HCT116 (cell line): ENCODE results near the gene HYI.

Source experiments
- ATF3 ChIP-seq: IDR thresholded peaks from 2 replicates; pipeline ENCODE4 v1.6.1; 2012
- CBX3 ChIP-seq: IDR thresholded peaks from 2 replicates; pipeline ENCODE4 v1.6.1; 2012; ENCODE audit warnings: low read depth
- CEBPB ChIP-seq: IDR thresholded peaks from 2 replicates; pipeline ENCODE4 v1.6.1; 2012; ENCODE audit warnings: low read depth
- EZH2 ChIP-seq: fragments of 200-600 bp; sonication (generic); IDR thresholded peaks from 2 replicates; pipeline ENCODE4 v1.6.1; 2017; ENCODE audit warnings: antibody characterized with exemption, mixed run types
- POLR2A ChIP-seq: IDR thresholded peaks from 2 replicates; pipeline ENCODE4 v1.7.0; 2011; ENCODE audit warnings: borderline replicate concordance; ENCODE audit not compliant: insufficient read depth, insufficient read length; ENCODE audit errors: extremely low read depth
- POLR2AphosphoS5 ChIP-seq: IDR thresholded peaks from 2 replicates; pipeline ENCODE4 v1.6.1; 2011; ENCODE audit warnings: mild to moderate bottlenecking, low read depth, low read length, moderate library complexity
- SP1 ChIP-seq: IDR thresholded peaks from 2 replicates; pipeline ENCODE4 v1.6.1; 2012; ENCODE audit warnings: low read depth
- SRF ChIP-seq: IDR thresholded peaks from 2 replicates; pipeline ENCODE4 v1.6.1; 2012; ENCODE audit warnings: low read depth
- ZBTB33 ChIP-seq: IDR thresholded peaks from 2 replicates; pipeline ENCODE4 v1.6.1; 2011; ENCODE audit warnings: mild to moderate bottlenecking, low read length, moderate library complexity; ENCODE audit not compliant: insufficient replicate concordance; ENCODE audit errors: extremely low read depth
- TF ChIP-seq, protein P1 (sequence below), 3 experiments: fragments of 200-600 bp in 1 of 3; sonication (generic) in 1 of 3; IDR thresholded peaks in 2 of 3; conservative IDR thresholded peaks in 1 of 3; 2 replicates each; pipeline ENCODE4 v1.5.1; 2012 to 2017; ENCODE audit warnings: low read depth in 2 of 3, low read length in 2 of 3, antibody characterized with exemption in 1 of 3, borderline replicate concordance in 1 of 3, control low read depth in 1 of 3, mild to moderate bottlenecking in 1 of 3, mixed read lengths in 1 of 3, mixed run types in 1 of 3, moderate library complexity in 1 of 3; ENCODE audit not compliant: insufficient read depth in 1 of 3

DNA sequence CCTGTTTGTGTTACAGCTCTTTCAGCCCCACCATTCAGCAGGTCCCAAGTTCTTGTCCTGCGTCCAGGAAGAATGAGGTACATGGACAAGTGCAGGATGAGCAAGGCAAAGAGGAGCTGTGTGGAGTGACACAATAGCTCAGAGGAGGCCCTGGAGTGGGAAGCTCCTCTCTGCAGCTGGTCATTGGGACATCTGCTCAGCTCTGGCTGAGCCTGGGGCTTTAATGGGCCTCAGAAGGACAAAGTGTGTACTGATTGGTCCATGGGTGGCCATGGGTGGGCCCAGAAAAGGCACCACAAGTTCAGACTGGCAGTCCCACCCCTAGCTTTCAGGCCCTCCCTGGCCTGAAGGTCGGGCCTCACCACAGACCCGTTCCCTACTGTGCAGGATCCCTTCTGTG is 14.7 kb upstream of the HYI start:
- TF ChIP-seq POLR2AphosphoS5 (no peak), CBX3 (no peak), SP1 (no peak), ZBTB33 (no peak), ATF3 (no peak), SRF (no peak), POLR2A (no peak), EZH2 (no peak), CEBPB (no peak)
- TF ChIP-seq, protein P1, sequence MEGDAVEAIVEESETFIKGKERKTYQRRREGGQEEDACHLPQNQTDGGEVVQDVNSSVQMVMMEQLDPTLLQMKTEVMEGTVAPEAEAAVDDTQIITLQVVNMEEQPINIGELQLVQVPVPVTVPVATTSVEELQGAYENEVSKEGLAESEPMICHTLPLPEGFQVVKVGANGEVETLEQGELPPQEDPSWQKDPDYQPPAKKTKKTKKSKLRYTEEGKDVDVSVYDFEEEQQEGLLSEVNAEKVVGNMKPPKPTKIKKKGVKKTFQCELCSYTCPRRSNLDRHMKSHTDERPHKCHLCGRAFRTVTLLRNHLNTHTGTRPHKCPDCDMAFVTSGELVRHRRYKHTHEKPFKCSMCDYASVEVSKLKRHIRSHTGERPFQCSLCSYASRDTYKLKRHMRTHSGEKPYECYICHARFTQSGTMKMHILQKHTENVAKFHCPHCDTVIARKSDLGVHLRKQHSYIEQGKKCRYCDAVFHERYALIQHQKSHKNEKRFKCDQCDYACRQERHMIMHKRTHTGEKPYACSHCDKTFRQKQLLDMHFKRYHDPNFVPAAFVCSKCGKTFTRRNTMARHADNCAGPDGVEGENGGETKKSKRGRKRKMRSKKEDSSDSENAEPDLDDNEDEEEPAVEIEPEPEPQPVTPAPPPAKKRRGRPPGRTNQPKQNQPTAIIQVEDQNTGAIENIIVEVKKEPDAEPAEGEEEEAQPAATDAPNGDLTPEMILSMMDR (IDR thresholded peaks at IDR 0.05 in 2 of 3, conservative IDR thresholded peaks at IDR 0.05 in 1 of 3; ENCODE audit: borderline replicate concordance in 1 of 3, insufficient read depth in 1 of 3, low read depth in 2 of 3, low read length in 2 of 3): no peak
